ENCODE measurements around the gene SLC25A17. TPM values are rescaled to one million over a fixed set of nuclear protein-coding genes. Genes with fewer than 3 reads are reported as not detected.

The SLC25A17 gene
- total RNA-seq, 1 experiment from 2014 or later = 28.1 TPM

GRCh38 chr22:40862537-40862936, 43.4 kb upstream of the SLC25A17 start:
- Histone ChIP-seq H3K9me3 (ENCODE audit: insufficient read depth, low read depth) (no peaks in the 10 kb centered on the region), H3K27ac (no peak overlapping the region), H3K4me3 (no peak overlapping the region), H3K36me3 (ENCODE audit: low read depth) (peaks cover 6% of the 10 kb centered on the region; the same call in 1 of the 2 replicates), H4K20me1 (ENCODE audit: insufficient read depth) (peaks cover 16% of the 10 kb centered on the region; the same call in 1 of the 2 replicates), H3K4me2 (no peak overlapping the region), H3K27me3 (ENCODE audit: insufficient read depth, low read depth) (no peaks in the 10 kb centered on the region), H2AFZ (no peak overlapping the region), H3K4me1 (replicated peaks; ENCODE audit: insufficient read depth) (peaks cover 15% of the 10 kb centered on the region), H3K79me2 (ENCODE audit: low read depth) (peaks cover 67% of the 10 kb centered on the region), H3K9me2 (ENCODE audit: insufficient read depth) (no peaks in the 10 kb centered on the region), H3F3A (ENCODE audit: insufficient read depth, low read depth) (peaks cover 15% of the 10 kb centered on the region; the same call in 1 of the 2 replicates)
- TF ChIP-seq, protein P1, sequence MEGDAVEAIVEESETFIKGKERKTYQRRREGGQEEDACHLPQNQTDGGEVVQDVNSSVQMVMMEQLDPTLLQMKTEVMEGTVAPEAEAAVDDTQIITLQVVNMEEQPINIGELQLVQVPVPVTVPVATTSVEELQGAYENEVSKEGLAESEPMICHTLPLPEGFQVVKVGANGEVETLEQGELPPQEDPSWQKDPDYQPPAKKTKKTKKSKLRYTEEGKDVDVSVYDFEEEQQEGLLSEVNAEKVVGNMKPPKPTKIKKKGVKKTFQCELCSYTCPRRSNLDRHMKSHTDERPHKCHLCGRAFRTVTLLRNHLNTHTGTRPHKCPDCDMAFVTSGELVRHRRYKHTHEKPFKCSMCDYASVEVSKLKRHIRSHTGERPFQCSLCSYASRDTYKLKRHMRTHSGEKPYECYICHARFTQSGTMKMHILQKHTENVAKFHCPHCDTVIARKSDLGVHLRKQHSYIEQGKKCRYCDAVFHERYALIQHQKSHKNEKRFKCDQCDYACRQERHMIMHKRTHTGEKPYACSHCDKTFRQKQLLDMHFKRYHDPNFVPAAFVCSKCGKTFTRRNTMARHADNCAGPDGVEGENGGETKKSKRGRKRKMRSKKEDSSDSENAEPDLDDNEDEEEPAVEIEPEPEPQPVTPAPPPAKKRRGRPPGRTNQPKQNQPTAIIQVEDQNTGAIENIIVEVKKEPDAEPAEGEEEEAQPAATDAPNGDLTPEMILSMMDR (conservative IDR thresholded peaks at IDR 0.05) = no peak
- no peak for TF ChIP-seq EZH2 (IDR thresholded peaks at IDR 0.05; ENCODE audit: low read depth)
- BruUV-seq (replicated peaks) = no TSS peak
- ChIA-PET CTCF (no interaction called here), POLR2A (ENCODE audit: unreplicated experiment) (no interaction called here)
- intact Hi-C loops (cut with micrococcal nuclease; ENCODE audit: unreplicated experiment) = no loop called here
- no peak for DNase-seq

DNA sequence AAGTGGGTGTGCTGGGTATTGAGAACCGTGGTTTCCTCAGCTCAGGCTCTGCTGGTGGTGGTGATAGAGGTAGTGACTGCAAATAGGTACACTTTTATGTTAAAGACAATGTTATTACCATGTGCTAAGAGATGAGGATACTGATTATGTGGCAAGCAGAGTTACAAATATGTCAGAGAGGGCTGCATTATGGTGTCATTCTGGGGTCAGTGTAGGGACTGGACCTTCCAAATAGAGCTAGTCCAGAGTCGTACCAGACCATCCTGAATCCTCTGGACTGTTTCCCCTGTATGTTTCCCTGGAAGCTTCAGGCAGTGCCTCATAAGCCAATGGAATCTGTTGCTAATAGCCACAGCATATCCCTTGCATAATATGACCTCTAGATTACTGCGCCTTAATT, 42.9 kb upstream of the SLC25A17 start, which contains the start of gene DNAJB7:
Gene DNAJB7, minus strand, starts transcription at position 101 of the 400 bp plus-strand sequence. CDS start 119 bp downstream, outside the sequence.
- Histone ChIP-seq H3F3A (ENCODE audit: insufficient read depth, low read depth) (peaks cover 20% of the 10 kb centered on the region; the same call in 1 of the 2 replicates), H3K36me3 (ENCODE audit: low read depth) (peaks cover 6% of the 10 kb centered on the region; the same call in 1 of the 2 replicates), H3K4me2 (no peak within 1 kb of the TSS), H3K27me3 (ENCODE audit: insufficient read depth, low read depth) (no peaks in the 10 kb centered on the region), H3K4me3 (no peak within 1 kb of the TSS), H3K79me2 (ENCODE audit: low read depth) (peaks cover 72% of the 10 kb centered on the region), H3K4me1 (replicated peaks; ENCODE audit: insufficient read depth) (peaks cover 15% of the 10 kb centered on the region), H4K20me1 (ENCODE audit: insufficient read depth) (peaks cover 16% of the 10 kb centered on the region; the same call in 1 of the 2 replicates), H3K9me3 (ENCODE audit: insufficient read depth, low read depth) (no peaks in the 10 kb centered on the region), H3K9me2 (ENCODE audit: insufficient read depth) (no peaks in the 10 kb centered on the region), H2AFZ (no peak within 1 kb of the TSS), H3K27ac (no peak within 1 kb of the TSS)
- no peak for DNase-seq
- no peak for TF ChIP-seq EZH2 (IDR thresholded peaks at IDR 0.05; ENCODE audit: low read depth)
- TF ChIP-seq, protein P1 (conservative IDR thresholded peaks at IDR 0.05) = no peak
- CTCF ChIA-PET = no interaction called here
- BruUV-seq (replicated peaks) = no TSS peak
- POLR2A ChIA-PET (ENCODE audit: unreplicated experiment) = no interaction called here
- intact Hi-C loops (cut with micrococcal nuclease; ENCODE audit: unreplicated experiment) = no loop called here

GRCh38 chr22:40857309-40857855, 38.2 kb upstream of the SLC25A17 start:
- Histone ChIP-seq H3K9me2 (ENCODE audit: insufficient read depth) (no peaks in the 10 kb centered on the region), H3K27me3 (ENCODE audit: insufficient read depth, low read depth) (no peaks in the 10 kb centered on the region), H3K36me3 (ENCODE audit: low read depth) (peaks cover 20% of the 10 kb centered on the region), H3K27ac (peak overlapping the region; percentile 88), H3K4me2 (peak overlapping the region; percentile 99), H3K4me3 (peak overlapping the region; percentile 98), H3K79me2 (ENCODE audit: low read depth) (peaks cover 95% of the 10 kb centered on the region), H3K9me3 (ENCODE audit: insufficient read depth, low read depth) (no peaks in the 10 kb centered on the region), H3K4me1 (replicated peaks; ENCODE audit: insufficient read depth) (peaks cover 43% of the 10 kb centered on the region), H2AFZ (peak overlapping the region; percentile 92), H3F3A (ENCODE audit: insufficient read depth, low read depth) (peaks cover 9% of the 10 kb centered on the region; the same call in 1 of the 2 replicates), H4K20me1 (ENCODE audit: insufficient read depth) (peaks cover 44% of the 10 kb centered on the region)
- no peak for DNase-seq
- intact Hi-C loops (cut with micrococcal nuclease; ENCODE audit: unreplicated experiment) = no loop called here
- TF ChIP-seq EZH2 (IDR thresholded peaks at IDR 0.05; ENCODE audit: low read depth) = no peak
- TF ChIP-seq, protein P1 (conservative IDR thresholded peaks at IDR 0.05) = no peak
- ChIA-PET CTCF (interaction anchor here (0.6 kb wide), 1 partner anchor 144 kb away, joined by 7 read pairs; no protein-coding TSS in a partner anchor), POLR2A (ENCODE audit: unreplicated experiment) (interaction anchor here (0.5 to 1.1 kb wide), 5 partner anchors 34 to 813 kb away, joined by 5 to 12 read pairs (median 10); partner anchors contain the start of gene RBX1)
- TSS peak; percentile 70 for BruUV-seq (replicated peaks)
